Measurements from ENCODE around the gene COMMD10.

DNA sequence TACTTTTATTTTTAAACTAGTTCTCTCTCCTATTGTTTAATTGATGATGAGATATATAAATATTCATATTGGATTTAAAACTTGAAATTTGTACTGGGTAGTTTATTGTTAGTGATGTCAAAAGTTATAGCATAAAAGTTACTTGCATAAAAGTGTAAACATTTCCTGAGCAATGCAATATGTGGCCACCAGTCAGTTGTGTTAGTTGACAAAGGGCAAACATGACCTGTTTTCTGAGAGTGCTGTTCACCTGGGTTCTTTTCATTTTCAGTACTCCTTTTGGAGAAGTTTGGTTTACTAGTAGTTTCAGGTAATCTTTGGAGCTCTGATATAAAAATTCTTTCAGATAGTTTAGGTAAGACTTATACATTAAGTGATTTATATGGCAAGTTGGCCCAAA lies 69.4 kb downstream of the COMMD10 start:
- TF ChIP-seq POLR2A (IDR thresholded peaks at IDR 0.05; ENCODE audit: low read depth) (no peak), POLR2AphosphoS5 (IDR thresholded peaks at IDR 0.05) (no peak)
